ENCODE results near the gene KLHL29. TPM values are rescaled to one million over a fixed set of nuclear protein-coding genes. Genes with fewer than 3 reads are reported as not detected.

The KLHL29 gene
- total RNA-seq, 1 experiment from 2014 or later, result 2.6 TPM

GRCh38 chr2:23404426-23404825 is 19.4 kb downstream of the KLHL29 start:
- no peaks in the 10 kb centered on the region for H3F3A ChIP-seq (ENCODE audit: low read length, unreplicated experiment)
- ChIA-PET POLR2A (ENCODE audit: unreplicated experiment) (interaction anchor here (0.8 kb wide), 1 partner anchor 47 kb away, joined by 6 read pairs; no protein-coding TSS in a partner anchor), CTCF (interaction anchor here (0.6 to 1.0 kb wide), 6 partner anchors 32 to 1426 kb away, joined by 3 to 6 read pairs (median 5); no protein-coding TSS in a partner anchor)
- no peaks in the 10 kb centered on the region for H3K79me2 ChIP-seq (ENCODE audit: low read length)
- peak overlapping the region; percentile 60 for H3K4me3 ChIP-seq (ENCODE audit: low read length)
- no TSS peak for BruUV-seq (replicated peaks)
- peak; percentile 46 for TF ChIP-seq CTCF (conservative IDR thresholded peaks at IDR 0.05; ENCODE audit: low read depth, low read length)
- TF ChIP-seq EZH2phosphoT487 (IDR thresholded peaks at IDR 0.05; ENCODE audit: borderline replicate concordance, low read length), result no peak
- no peak for TF ChIP-seq EZH2 (IDR thresholded peaks at IDR 0.05; ENCODE audit: low read length, unreplicated experiment)
- H3K9ac ChIP-seq (ENCODE audit: low read length), result peak overlapping the region; percentile 46
- H2AFZ ChIP-seq (ENCODE audit: low read length), result peak overlapping the region; percentile 83
- no peaks in the 10 kb centered on the region for H4K20me1 ChIP-seq (ENCODE audit: low read length)
- intact Hi-C loops (cut with micrococcal nuclease), result loop anchor here (2.0 to 10.0 kb wide), 3 partner anchors 18 to 360 kb away; no protein-coding TSS in a partner anchor
- DNase-seq, result peak; percentile 78
- no peaks in the 10 kb centered on the region for H3K9me3 ChIP-seq (ENCODE audit: low read length)
- no peaks in the 10 kb centered on the region for H3K36me3 ChIP-seq (ENCODE audit: low read depth, low read length)
- no peaks in the 10 kb centered on the region for H3K27me3 ChIP-seq (ENCODE audit: low read length)
- peaks cover 21% of the 10 kb centered on the region for H3K4me1 ChIP-seq (ENCODE audit: insufficient read depth, low read length)
- ATAC-seq, result peak; percentile 96
- peak overlapping the region; percentile 84 for H3K4me2 ChIP-seq (ENCODE audit: low read length)
- peak overlapping the region; percentile 67 for H3K27ac ChIP-seq (ENCODE audit: low read length)
- H3K9me2 ChIP-seq (replicated peaks; ENCODE audit: low read length), result no peaks in the 10 kb centered on the region

- Histone ChIP-seq H3F3A (ENCODE audit: low read length, unreplicated experiment) (no peaks in the 10 kb centered on the region), H3K79me2 (ENCODE audit: low read length) (no peaks in the 10 kb centered on the region)
Measured at GRCh38 chr2:23409248-23409647, 24.3 kb downstream of the KLHL29 start.

More at GRCh38 chr2:23409248-23409647, 24.3 kb downstream of the KLHL29 start:
- no peaks in the 10 kb centered on the region for H3K9me3 ChIP-seq (ENCODE audit: low read length)
- H3K9ac ChIP-seq (ENCODE audit: low read length), result no peak overlapping the region
- POLR2A ChIA-PET (ENCODE audit: unreplicated experiment), result no interaction called here
- DNase-seq (no peak), ATAC-seq (no peak)
- no peaks in the 10 kb centered on the region for H3K9me2 ChIP-seq (replicated peaks; ENCODE audit: low read length)
- H4K20me1 ChIP-seq (ENCODE audit: low read length), result no peaks in the 10 kb centered on the region
- CTCF ChIA-PET, result no interaction called here
- no TSS peak for BruUV-seq (replicated peaks)
- TF ChIP-seq CTCF (conservative IDR thresholded peaks at IDR 0.05; ENCODE audit: low read depth, low read length), result no peak
- no peak for TF ChIP-seq EZH2 (IDR thresholded peaks at IDR 0.05; ENCODE audit: low read length, unreplicated experiment)
- no peak for TF ChIP-seq EZH2phosphoT487 (IDR thresholded peaks at IDR 0.05; ENCODE audit: borderline replicate concordance, low read length)
- H3K4me3 ChIP-seq (ENCODE audit: low read length), result no peak overlapping the region
- no peak overlapping the region for H2AFZ ChIP-seq (ENCODE audit: low read length)
- H3K4me2 ChIP-seq (ENCODE audit: low read length), result no peak overlapping the region
- peaks cover 35% of the 10 kb centered on the region for H3K4me1 ChIP-seq (ENCODE audit: insufficient read depth, low read length)
- no peak overlapping the region for H3K27ac ChIP-seq (ENCODE audit: low read length)
- intact Hi-C loops (cut with micrococcal nuclease), result loop anchor here (10.0 kb wide), 1 partner anchor 356 kb away; no protein-coding TSS in a partner anchor
- no peaks in the 10 kb centered on the region for H3K27me3 ChIP-seq (ENCODE audit: low read length)
- H3K36me3 ChIP-seq (ENCODE audit: low read depth, low read length), result no peaks in the 10 kb centered on the region
